ENCODE results near the gene ALG12.

The ALG12 gene

DNA sequence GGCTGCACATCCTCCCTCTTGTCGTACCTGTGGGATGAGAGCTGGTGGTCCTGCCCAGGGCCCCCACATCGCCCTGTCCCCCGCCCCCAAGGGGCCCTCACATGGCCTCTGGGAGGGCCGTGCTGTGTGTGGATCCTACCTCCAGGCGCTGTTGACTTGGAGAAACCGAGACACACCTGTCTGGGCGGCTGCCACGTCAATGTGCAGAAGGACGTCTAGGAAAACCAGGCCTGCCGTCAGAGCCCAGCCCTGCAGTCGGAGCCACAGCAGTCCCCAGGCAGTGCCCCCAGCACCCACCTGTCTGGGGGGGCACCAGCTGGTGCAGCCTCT, 14.2 kb downstream of the ALG12 start:
- Histone ChIP-seq H3K4me2 (no peak overlapping the region), H4K20me1 (ENCODE audit: insufficient read depth) (no peaks in the 10 kb centered on the region), H3K27ac (no peak overlapping the region), H3K4me1 (ENCODE audit: low read depth, poor library complexity, severe bottlenecking) (no peaks in the 10 kb centered on the region), H3K36me3 (ENCODE audit: insufficient read depth) (no peaks in the 10 kb centered on the region), H3K4me3 (IDR thresholded peaks at IDR 0.05; ENCODE audit: insufficient read depth, low read depth, low read length) (no peak overlapping the region), H3K27me3 (ENCODE audit: insufficient read depth, low read depth) (no peaks in the 10 kb centered on the region), H3K9ac (no peak overlapping the region), H2AFZ (ENCODE audit: low read depth) (no peak overlapping the region), H3K79me2 (ENCODE audit: insufficient read depth, low read depth) (no peaks in the 10 kb centered on the region)
- TF ChIP-seq, protein P1, sequence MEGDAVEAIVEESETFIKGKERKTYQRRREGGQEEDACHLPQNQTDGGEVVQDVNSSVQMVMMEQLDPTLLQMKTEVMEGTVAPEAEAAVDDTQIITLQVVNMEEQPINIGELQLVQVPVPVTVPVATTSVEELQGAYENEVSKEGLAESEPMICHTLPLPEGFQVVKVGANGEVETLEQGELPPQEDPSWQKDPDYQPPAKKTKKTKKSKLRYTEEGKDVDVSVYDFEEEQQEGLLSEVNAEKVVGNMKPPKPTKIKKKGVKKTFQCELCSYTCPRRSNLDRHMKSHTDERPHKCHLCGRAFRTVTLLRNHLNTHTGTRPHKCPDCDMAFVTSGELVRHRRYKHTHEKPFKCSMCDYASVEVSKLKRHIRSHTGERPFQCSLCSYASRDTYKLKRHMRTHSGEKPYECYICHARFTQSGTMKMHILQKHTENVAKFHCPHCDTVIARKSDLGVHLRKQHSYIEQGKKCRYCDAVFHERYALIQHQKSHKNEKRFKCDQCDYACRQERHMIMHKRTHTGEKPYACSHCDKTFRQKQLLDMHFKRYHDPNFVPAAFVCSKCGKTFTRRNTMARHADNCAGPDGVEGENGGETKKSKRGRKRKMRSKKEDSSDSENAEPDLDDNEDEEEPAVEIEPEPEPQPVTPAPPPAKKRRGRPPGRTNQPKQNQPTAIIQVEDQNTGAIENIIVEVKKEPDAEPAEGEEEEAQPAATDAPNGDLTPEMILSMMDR (conservative IDR thresholded peaks at IDR 0.05; ENCODE audit: low read depth, low read length), result no peak

DNA sequence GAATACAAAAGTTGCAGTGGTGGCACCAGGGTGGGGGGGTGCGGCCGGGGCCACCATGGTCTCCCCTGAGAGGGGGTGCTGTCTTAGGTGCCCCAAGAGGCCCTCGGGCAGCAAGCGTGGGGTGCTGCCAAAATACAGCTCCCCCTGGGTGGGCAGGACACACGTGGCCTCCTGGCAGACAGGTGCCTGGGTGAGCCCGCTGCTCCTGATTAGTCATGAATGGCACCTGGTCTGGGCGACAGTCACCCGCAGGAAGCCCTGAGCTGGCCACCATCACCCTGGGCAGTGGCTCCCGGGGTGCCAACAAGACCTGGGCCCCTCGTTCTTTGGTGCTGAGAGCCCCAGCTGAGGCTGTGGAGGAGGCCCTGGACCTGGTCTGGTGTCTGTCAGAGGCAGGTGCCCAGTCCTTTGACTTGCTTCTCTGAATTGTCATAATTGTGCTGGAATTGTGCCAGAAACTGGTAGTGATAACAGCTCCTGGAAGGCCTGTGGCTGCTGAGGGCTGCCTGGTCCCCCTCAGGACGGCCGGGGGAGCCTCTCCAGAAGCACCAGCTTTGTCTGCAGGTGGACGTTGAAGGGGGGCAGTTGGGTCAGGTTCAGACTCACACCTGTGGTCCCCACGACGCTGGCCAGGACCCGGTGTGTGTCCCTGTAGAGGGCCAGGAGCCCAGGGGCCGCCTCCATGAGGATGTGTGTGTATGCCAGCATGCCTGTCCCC, 14.8 kb downstream of the ALG12 start:
- H3K36me3 ChIP-seq (ENCODE audit: insufficient read depth), result no peaks in the 10 kb centered on the region
- TF ChIP-seq, protein P1 (conservative IDR thresholded peaks at IDR 0.05; ENCODE audit: low read depth, low read length), result no peak
- H3K9ac ChIP-seq, result no peak overlapping the region
- no peaks in the 10 kb centered on the region for H4K20me1 ChIP-seq (ENCODE audit: insufficient read depth)
- no peaks in the 10 kb centered on the region for H3K4me1 ChIP-seq (ENCODE audit: low read depth, poor library complexity, severe bottlenecking)
- no peak overlapping the region for H3K27ac ChIP-seq
- H2AFZ ChIP-seq (ENCODE audit: low read depth), result no peak overlapping the region
- no peak overlapping the region for H3K4me2 ChIP-seq
- H3K4me3 ChIP-seq (IDR thresholded peaks at IDR 0.05; ENCODE audit: insufficient read depth, low read depth, low read length), result no peak overlapping the region
- H3K79me2 ChIP-seq (ENCODE audit: insufficient read depth, low read depth), result no peaks in the 10 kb centered on the region
- no peaks in the 10 kb centered on the region for H3K27me3 ChIP-seq (ENCODE audit: insufficient read depth, low read depth)

DNA sequence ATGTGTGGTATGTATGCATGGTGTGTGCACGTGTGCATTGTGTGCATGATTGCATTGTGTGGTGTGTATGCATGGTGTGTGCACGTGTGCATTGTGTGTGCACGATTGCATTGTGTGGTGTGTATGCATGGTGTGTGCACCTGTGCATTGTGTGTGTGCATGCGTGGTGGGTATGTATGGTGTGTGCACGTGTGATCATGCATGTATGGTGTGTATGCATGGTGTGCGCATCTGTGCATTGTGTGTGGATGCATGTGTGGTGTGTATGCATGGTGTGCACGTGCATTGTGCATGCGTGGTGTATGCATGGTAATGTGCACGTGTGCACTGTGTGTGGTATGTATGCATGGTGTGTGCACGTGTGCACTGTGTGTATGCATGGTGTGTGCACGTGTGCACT, 16.8 kb downstream of the ALG12 start:
- Histone ChIP-seq H3K4me3 (IDR thresholded peaks at IDR 0.05; ENCODE audit: insufficient read depth, low read depth, low read length) (no peak overlapping the region), H3K36me3 (ENCODE audit: insufficient read depth) (no peaks in the 10 kb centered on the region), H3K4me2 (no peak overlapping the region), H3K27me3 (ENCODE audit: insufficient read depth, low read depth) (no peaks in the 10 kb centered on the region), H4K20me1 (ENCODE audit: insufficient read depth) (no peaks in the 10 kb centered on the region), H3K27ac (no peak overlapping the region), H3K79me2 (ENCODE audit: insufficient read depth, low read depth) (no peaks in the 10 kb centered on the region), H3K4me1 (ENCODE audit: low read depth, poor library complexity, severe bottlenecking) (no peaks in the 10 kb centered on the region), H3K9ac (no peak overlapping the region), H2AFZ (ENCODE audit: low read depth) (no peak overlapping the region)
- TF ChIP-seq, protein P1 (conservative IDR thresholded peaks at IDR 0.05; ENCODE audit: low read depth, low read length), result no peak

DNA sequence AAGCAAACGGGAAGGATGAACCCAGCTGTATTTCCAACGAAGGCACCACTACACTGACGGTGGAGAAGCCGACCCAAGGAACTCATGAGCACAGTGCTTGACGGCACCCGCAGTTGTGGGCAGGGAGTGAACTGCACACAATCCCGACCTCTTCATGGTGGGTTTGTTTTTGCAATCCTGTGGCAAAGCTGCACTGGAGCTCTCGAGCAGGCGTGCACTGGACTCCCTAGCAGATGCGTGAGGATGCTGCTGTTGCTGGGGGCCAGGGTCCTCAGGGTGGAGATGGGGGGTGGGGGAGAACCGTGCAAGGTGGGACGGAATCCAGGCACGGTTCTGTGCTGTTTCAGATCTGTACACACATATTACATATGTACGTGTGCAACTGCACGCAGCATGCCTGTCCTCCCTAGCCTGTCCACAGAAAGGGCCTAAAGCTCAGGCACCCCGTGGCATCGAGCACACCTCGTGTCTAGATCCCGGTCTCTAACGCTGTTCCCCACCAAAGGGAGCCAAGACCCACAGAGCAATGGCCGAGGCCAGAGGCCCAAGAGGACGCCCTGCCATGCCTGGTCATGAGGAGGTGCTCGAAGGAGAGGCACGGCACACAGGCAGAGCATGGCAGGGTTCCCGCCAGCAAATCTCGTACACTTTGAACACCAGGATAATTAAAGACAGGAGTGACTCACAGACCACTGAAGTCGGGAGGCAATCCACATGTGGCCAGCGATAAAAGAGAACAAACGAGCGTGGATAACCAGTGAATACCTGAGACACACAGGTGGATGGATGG, 17.6 kb downstream of the ALG12 start:
- Histone ChIP-seq H3K36me3 (ENCODE audit: insufficient read depth) (no peaks in the 10 kb centered on the region), H3K4me1 (ENCODE audit: low read depth, poor library complexity, severe bottlenecking) (no peaks in the 10 kb centered on the region), H4K20me1 (ENCODE audit: insufficient read depth) (no peaks in the 10 kb centered on the region), H3K9ac (no peak overlapping the region), H3K4me3 (IDR thresholded peaks at IDR 0.05; ENCODE audit: insufficient read depth, low read depth, low read length) (no peak overlapping the region), H3K4me2 (no peak overlapping the region), H3K79me2 (ENCODE audit: insufficient read depth, low read depth) (no peaks in the 10 kb centered on the region), H3K27ac (no peak overlapping the region), H2AFZ (ENCODE audit: low read depth) (no peak overlapping the region), H3K27me3 (ENCODE audit: insufficient read depth, low read depth) (no peaks in the 10 kb centered on the region)
- TF ChIP-seq, protein P1 (conservative IDR thresholded peaks at IDR 0.05; ENCODE audit: low read depth, low read length), result no peak
